Embryonic facial prominence (tissue), 1 donor: ENCODE measurements around the gene TMEM214.
"Not testable (repeated sequence)": the region's sequence is repeated elsewhere in the genome, so short reads cannot be mapped to it uniquely, and the experiment has no call there.

Experiments used
- DNase-seq: peaks from one replicate; pipeline ENCODE4 v3.0.0-alpha.2; 2016; ENCODE audit errors: extremely low spot score

Gene TMEM214

DNA sequence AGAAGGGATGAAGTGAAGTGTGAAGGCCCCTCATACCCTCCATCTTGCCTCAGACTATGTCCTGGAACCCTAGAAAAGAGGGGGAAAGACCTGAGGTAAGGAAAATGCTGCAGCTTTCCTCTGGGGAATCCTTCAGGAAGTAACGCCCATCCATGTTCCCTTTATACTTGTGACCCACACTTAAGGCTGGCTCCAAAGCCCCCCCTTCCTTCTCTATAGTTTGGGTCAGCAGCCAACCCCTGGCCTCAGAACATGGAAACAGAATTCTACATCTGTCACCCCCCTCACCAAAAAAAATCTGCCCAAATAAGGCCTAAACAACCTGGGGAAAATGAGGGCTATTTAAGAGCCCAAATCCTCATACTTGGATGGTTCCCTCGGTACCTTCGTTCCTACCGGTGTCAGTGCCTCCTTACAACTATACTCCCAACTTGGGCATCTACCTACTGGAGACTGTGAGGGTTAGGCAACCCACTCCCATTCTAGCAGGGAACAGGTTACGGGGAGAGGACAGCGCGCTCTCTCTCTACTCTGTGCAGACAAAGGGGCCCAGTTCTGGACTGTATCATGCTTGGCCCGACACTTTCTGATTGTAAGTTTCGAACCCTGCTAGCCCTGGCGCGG is 38.0 kb downstream of the TMEM214 start:
- no peak for DNase-seq

DNA sequence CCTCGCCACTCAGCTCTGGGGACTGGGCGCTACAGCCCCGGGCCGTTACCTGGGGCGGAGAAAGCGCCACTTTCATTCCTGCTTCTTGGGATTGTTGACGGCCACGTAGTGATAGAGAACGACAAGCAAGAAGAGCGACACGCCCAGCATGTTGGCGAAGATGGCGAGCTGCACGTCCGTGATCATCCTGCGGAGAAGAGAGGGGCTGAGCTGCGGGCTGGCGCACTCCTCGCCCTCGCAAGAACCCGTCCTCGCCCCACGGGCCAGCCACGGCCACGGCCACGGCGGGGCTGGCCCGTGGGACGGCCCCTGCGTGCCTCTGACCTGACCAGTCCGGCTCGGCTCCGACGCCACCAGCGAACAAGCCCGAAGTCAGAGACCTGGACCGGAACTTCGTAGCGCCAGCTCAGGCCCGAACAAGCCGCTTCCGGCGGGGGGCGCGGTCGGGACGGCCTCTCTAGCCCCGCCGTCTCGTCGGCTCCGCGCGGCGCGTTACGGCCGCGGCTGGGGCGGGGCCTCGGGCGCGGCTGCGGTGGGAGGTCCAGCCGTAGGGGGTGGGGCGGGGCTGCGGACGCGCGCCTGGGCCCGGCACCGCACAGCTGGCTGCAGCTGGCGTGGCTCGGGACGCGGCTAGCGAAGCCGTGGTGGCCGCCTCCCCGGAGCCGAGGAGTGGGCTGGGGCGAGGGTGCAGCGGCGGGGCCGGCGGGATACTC is 38.7 kb downstream of the TMEM214 start, which contains the start of gene OST4:
OST4 (minus strand) TSS at position 378 of the 713 bp plus-strand sequence.
- peak; percentile 82 for DNase-seq

DNA sequence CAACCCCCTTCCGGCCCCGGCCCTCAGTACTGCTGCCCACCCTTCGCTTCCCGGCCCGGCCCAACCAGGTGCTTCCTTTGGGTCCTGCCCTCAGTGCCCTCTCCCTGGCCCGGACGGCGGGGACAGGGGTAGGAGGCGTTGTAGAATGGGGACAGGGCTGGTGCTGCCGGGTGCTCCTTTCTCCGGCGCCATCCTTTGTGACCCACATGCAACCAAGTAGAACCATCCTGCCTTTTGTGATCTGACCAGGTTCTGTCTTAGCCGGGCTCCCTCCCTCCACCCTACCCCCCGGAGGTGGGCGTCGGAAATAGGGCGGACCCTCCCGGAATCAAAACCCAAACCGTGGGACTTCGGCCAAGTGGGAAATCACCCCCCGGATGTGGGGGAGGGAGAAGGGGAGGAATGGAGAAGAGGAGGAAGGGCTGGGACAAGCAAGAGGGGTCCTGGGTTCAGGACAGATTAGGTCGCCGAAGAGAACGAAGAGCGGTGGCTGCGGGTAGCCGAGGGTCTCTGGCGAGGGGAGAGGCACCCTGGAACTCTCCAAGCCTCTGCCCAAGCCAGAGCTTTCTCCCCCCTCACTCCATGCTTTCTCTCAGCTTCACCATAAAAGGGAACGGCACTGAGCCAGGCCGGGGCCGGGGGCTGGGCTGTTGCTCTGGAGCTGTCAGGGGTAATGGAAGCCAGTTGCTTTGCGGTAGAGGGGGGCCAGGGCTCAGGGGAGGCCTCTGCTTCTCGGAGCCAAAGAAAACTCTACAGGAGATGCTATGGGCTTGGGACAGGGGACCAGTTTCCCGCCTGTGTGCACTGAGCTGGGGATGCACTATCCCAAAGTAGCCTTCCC is 39.4 kb downstream of the TMEM214 start:
- peak; percentile 81 for DNase-seq

DNA sequence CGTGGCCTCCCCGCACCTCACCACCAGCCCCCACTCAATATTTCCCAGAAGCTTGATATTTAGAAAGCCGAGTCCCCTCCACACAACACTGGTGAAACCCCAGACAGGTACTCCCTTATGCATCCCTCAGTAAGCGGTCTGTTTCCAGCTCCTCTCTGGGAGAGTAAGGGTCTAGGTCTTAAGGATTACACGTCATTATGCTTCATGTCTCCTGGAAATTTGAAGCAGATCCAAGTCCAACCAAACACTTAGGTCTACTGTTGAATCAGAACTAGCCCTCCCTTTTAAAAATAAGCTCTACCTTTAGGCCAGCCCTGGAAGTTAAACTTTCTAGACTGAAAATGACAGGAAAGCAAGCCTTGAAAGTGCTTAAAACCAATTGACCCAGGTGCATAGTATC is 40.2 kb downstream of the TMEM214 start:
- no peak for DNase-seq

DNA sequence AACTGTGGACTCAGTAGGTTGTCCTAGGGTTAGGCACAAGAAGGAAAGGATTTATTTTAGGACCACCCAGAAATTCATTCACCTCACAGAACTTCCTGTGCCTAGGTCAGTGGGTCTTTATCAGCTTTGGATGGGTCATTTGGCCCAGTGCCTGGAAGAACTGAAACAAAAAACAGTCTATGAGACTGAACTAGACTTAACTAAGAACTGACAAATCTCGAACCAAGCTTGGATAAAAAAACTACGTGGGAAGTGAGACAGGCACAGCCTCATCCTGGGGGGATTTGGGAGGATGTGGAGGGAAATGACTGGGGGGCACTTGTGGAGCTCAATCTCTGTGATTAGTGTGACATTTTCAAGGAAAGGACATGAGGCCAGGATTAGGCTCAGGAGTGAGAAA is 41.0 kb downstream of the TMEM214 start:
- no peak for DNase-seq

DNA sequence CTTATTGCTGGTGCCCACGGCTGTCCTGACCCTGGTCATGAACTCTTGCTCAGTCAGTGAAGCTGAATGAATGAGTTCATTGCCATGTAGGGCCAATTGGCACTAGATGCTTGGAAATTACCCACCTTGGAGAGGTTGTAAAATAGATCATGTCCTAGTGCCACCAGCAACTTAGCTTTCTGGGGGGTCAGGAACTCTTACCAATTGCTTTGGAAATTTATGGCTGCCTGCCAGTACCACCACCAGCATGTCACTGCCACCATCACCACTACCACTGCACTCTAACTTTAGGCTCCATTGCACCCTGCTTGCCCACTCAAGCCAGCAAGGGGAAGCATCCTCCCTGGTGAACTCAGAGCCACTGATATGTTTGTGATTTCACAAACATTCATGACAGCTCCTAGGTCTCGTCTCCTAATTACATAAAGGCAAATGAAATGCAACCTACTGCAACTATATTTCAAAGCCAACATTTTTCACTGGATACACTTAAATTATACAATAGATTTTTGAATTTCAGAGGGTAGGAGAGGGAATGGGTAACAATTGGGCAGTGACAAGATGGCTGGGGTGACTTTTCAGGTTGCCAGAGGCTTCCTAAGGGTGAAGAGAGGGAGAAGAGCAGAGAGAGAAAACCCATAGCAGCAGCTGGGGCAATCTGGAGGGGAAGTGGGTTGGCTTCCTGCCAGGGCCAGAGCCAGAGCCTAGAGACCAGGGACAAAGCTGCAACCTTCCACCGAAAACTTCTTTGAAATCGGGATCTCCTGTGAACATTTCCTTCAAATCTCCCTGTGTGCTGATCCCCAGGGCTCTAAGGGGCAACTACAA is 42.2 kb downstream of the TMEM214 start:
- DNase-seq = no peak

DNA sequence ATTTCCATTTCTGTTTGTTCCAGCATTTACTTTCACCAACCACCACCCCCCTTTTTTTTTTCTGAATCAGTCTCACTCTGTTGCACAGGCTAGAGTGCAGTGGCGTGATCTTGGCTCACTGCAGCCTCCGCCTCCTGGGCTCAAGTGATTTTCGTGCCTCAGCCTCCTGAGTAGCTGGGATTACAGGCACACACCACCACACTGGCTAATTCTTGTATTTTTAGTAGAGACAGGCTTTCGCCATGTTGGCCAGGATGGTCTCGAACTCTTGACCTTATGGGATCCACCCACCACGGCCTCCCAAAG is 42.8 kb downstream of the TMEM214 start:
- not testable (repeated sequence) for DNase-seq

DNA sequence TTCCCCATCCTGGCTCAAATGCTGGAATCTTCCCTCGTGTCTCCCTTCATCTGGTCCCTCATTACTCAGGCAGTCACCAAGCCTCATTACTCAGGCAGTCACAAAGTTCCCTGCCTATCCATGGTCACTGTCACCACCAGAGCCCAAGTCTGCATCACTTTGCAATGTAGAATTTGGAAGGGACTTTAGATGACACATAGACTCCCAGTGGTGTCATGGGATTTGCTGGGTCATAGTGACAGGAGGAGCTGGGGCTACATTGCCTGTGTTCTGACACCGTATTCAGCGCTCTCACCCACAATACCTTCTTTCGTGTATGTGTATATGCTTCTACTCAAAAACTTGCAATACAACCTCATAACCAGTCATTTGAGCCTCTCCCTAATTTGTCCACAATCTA is 43.6 kb downstream of the TMEM214 start:
- DNase-seq = no peak

DNA sequence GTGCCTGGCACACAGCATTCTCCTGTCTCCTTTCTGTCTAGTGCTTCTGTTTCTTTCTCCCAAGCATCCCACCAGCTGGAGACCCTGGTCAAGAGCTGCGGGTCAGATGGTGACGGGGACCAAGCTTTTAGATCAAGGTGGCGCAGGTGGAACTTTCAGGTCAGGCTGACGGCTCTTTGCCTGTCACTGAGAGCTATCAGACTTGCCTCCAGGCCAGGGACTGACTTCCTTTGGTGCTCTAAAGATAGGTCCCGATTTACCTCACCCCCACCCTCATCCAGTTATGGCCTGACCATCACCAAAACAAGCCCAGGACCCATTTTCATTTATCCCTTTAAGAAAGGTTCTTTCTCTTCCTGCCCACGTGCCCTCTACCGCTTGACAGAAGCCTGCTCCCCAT is 44.5 kb downstream of the TMEM214 start:
- DNase-seq = no peak

DNA sequence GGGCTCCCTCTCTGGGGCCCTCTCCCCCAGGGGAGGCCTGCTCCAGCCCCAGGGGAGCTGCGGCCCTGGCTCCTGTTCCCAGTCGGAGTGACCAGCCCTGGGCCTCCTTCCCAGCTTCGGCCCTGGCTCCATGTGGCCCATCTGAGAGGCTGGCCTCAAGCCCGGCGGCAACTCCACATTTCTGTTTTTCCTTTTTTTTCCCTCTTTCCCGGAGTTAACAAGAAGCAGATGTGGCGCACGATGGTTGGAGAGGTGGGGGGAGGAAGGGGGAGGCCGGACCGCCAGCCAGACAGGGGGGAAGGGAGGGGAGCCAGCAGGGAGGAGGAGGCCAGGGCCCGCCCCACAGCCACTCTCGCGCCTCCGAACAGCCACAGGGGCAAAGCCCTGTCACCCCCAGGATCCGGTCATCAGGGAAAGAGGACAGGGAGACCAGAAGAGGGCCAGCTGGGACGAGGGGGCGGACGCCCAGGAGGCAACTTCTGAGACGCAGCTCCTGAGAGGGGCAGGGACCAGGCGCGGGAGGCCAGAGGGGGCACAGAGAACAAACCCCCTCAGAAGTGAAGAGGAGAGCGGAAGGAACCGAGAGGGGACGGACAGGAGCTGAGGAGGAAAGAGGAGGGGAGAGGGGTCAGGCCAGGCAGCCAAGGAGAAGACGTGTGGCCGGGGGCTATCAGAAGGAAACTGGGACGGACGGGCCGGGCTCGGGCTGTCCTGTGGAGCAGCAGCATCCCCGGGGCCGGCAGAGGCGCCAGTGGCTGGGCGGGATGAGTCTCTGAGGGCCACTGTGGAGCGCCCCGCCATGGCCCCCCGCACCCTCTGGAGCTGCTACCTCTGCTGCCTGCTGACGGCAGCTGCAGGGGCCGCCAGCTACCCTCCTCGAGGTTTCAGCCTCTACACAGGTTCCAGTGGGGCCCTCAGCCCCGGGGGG is 45.8 kb downstream of the TMEM214 start, which contains the start of gene EMILIN1:
EMILIN1 (plus strand) TSS at position 349 of the 928 bp plus-strand sequence; CDS start at position 800, 451 bp downstream.
- peak; percentile 91 for DNase-seq

DNA sequence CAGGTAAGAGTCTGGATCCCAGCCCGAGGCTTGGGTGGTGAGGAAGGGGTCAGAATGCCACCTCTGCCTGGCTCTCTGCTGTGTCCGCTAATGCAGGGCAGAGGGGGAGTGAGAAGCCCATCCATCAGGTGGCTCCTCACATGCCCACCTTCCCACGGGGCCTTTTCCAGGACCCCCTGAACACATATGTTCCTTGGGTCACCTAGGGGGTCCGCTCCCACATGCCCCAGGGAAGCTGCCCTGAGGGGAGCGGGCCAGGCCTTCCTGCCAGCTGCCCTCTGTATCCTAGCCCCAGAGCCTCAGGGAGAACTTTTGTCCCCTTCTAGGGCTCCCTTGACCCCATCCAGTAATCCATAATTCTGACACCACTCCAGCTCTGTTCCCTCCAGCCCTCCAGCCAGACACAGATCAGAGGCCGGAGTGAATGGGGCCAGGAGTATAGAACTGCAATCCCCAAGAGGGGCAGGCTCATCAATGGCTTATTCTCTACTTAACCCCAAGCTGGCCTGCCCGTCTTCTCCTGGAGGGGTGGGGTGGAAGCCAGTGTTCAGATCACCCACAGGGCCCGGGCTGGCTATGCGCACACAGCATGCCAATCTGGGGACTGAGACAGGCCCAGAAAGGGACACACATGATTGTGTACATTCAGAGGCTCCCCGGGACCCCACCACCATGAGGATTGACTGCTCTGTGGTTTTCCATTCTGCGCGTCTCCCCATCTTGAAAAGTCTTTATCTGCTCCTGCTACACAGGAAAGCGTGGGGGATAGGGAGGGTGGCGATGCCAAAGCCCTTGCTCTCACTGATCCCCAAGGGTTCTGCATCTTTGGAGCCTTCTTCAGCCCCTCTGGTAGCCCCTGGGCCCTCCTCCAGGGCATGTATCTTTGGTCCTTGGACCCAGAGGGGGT is 46.7 kb downstream of the TMEM214 start:
- no peak for DNase-seq

DNA sequence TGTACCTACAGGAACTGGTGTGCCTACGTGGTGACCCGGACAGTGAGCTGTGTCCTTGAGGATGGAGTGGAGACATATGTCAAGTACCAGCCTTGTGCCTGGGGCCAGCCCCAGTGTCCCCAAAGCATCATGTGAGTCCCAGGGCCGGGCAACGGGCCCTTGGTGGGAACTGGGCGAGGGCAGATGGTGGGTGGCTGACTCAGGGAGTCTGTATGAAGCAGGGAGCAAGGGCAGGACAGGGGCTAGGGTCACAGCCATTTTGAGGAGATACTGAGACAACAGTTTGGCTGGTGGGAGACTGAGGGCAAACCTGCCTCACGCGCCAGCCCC is 47.3 kb downstream of the TMEM214 start:
- no peak for DNase-seq

DNA sequence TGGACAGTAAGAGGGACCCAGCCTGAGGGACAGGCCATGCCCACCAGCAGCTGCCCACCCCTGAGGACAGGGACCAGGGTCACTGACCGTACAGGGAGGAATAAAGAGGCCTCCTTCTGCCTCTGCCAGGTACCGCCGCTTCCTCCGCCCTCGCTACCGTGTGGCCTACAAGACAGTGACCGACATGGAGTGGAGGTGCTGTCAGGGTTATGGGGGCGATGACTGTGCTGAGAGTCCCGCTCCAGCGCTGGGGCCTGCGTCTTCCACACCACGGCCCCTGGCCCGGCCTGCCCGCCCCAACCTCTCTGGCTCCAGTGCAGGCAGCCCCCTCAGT is 47.8 kb downstream of the TMEM214 start:
- DNase-seq = no peak

DNA sequence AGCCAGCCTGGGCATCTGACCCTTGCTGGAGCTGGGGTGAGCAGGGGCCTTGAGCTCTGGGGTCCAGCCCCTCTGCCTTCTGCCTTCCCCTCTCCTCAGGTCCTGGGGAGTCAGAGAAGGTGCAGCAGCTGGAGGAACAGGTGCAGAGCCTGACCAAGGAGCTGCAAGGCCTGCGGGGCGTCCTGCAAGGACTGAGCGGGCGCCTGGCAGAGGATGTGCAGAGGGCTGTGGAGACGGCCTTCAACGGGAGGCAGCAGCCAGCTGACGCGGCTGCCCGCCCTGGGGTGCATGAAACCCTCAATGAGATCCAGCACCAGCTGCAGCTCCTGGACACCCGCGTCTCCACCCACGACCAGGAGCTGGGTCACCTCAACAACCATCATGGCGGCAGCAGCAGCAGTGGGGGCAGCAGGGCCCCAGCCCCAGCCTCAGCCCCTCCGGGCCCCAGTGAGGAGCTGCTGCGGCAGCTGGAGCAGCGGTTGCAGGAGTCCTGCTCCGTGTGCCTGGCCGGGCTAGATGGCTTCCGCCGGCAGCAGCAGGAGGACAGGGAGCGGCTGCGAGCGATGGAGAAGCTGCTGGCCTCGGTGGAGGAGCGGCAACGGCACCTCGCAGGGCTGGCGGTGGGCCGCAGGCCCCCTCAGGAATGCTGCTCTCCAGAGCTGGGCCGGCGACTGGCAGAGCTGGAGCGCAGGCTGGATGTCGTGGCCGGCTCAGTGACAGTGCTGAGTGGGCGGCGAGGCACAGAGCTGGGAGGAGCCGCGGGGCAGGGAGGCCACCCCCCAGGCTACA is 49.4 kb downstream of the TMEM214 start:
- no peak for DNase-seq

DNA sequence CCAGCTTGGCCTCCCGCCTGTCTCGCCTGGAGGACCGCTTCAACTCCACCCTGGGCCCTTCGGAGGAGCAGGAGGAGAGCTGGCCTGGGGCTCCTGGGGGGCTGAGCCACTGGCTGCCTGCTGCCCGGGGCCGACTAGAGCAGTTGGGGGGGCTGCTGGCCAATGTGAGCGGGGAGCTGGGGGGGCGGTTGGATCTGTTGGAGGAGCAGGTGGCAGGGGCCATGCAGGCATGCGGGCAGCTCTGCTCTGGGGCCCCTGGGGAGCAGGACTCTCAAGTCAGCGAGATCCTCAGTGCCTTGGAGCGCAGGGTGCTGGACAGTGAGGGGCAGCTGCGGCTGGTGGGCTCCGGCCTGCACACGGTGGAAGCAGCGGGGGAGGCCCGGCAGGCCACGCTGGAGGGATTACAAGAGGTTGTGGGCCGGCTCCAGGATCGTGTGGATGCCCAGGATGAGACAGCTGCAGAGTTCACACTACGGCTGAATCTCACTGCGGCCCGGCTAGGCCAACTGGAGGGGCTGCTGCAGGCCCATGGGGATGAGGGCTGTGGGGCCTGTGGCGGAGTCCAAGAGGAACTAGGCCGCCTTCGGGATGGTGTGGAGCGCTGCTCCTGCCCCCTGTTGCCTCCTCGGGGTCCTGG is 50.1 kb downstream of the TMEM214 start:
- DNase-seq = no peak

DNA sequence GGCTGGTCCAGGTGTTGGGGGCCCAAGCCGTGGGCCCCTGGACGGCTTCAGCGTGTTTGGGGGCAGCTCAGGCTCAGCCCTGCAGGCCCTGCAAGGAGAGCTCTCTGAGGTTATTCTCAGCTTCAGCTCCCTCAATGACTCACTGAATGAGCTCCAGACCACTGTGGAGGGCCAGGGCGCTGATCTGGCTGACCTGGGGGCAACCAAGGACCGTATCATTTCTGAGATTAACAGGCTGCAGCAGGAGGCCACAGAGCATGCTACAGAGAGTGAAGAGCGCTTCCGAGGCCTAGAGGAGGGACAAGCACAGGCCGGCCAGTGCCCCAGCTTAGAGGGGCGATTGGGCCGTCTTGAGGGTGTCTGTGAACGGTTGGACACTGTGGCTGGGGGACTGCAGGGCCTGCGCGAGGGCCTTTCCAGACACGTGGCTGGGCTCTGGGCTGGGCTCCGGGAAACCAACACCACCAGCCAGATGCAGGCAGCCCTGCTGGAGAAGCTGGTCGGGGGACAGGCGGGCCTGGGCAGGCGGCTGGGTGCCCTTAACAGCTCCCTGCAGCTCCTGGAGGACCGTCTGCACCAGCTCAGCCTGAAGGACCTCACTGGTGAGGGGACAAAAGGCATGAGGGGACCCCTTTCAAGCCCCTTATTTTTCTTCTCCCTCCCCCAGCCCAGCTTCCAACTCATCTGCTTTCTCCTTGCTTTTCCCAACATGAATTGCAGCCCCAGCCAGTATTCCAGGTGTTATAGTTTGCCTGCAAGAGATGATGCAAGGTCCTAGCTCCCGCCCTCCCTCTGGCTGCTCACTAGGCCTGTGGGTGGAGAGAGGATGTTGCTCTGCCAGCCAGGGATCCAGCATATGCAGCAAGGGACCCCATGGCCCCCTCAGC is 50.9 kb downstream of the TMEM214 start:
- DNase-seq = no peak

DNA sequence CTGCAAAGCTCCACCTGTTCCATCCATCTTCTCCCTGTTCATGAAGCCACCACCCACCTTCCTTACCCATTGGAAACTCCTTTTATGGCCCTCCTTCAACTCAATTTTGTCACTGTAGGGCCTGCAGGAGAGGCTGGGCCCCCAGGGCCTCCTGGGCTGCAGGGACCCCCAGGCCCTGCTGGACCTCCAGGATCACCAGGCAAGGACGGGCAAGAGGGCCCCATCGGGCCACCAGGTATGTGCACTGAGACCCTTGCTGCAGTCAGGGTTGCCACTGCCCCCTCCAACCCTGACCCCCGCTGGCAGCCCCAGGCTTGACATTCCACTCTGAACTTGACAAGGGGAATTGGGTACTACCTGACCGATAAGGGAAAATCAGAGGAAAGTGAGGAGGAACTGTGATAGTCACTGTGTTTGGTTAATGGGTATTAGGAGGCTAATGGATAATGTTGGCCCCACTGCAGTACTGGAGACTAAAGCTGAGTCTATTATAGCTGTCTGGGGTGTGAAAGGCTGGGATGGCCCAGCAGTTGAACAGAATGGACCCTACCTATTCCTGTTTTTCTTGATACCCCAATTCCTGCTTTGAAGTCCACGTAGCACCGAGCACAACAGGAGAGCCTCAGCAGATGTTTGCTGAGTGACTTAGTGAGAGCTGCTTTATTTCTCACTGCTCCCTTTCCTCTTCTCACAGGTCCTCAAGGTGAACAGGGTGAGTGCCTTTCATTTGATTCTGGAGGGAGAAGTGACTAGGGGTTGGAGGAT is 51.7 kb downstream of the TMEM214 start:
- no peak for DNase-seq
